ENCODE measurements around the gene MMP8. TPM values are rescaled to one million over a fixed set of nuclear protein-coding genes. Genes with fewer than 3 reads are reported as not detected.

Gene MMP8
- total and polyA plus RNA-seq, 10 of the 15 experiments (the other 5 are each of a cell fraction or from before 2014, with no cell fraction given), result 0.01 TPM; not detected in 9

- TF ChIP-seq HSF1 (IDR thresholded peaks at IDR 0.05; ENCODE audit: low read depth, low read length) (no peak), ZBTB11 (CRISPR knock-in tag; IDR thresholded peaks at IDR 0.05) (no peak), IRF3 (IDR thresholded peaks at IDR 0.05) (no peak)
Observed at GRCh38 chr11:102719620-102720277, 5.0 kb downstream of the MMP8 start (continued).

GRCh38 chr11:102717280-102717679, 7.5 kb downstream of the MMP8 start:
- FAIRE-seq (no peak), DNase-seq (ENCODE audit: low read depth, low spot score) (no peak), ATAC-seq (no peak)
- Histone ChIP-seq H3K79me2 (ENCODE audit: control insufficient read depth, insufficient read depth, low read length) (no peaks in the 10 kb centered on the region), H4K20me1 (ENCODE audit: control insufficient read depth, insufficient read depth) (no peaks in the 10 kb centered on the region), H3K4me3 (no peak overlapping the region), H3K36me3 (ENCODE audit: control insufficient read depth in 2 of 2, insufficient read depth in 2 of 2, low read length in 1 of 2) (no peaks in the 10 kb centered on the region), H3K27ac (ENCODE audit: control insufficient read depth, insufficient read depth) (no peak overlapping the region), H3K9ac (ENCODE audit: control insufficient read depth, insufficient read depth, low read length) (no peak overlapping the region), H3K27me3 (replicated peaks in 1 of 2; ENCODE audit: control insufficient read depth in 2 of 2, insufficient read depth in 2 of 2, low read length in 1 of 2) (no peaks in the 10 kb centered on the region; a peak in 1 of 4 replicates), H3K4me1 (ENCODE audit: control insufficient read depth, insufficient read depth, low read length) (no peaks in the 10 kb centered on the region), H3K9me3 (replicated peaks; ENCODE audit: control insufficient read depth, insufficient read depth, low read length) (no peaks in the 10 kb centered on the region), H3K4me2 (ENCODE audit: control insufficient read depth, insufficient read depth) (no peak overlapping the region), H2AFZ (ENCODE audit: control insufficient read depth, low read depth, low read length) (no peak overlapping the region)
- in situ Hi-C loops (cut with MboI) (no loop called here), intact Hi-C loops (cut with micrococcal nuclease; ENCODE audit: unreplicated experiment) (no loop called here)
- ChIA-PET POLR2A (interaction anchor here (0.6 kb wide), 1 partner anchor 102 kb away, joined by 3 read pairs; no protein-coding TSS in a partner anchor), SMC1A (ENCODE audit: uncharacterized antibody, unreplicated experiment) (no interaction called here), RAD21 (ENCODE audit: unreplicated experiment) (no interaction called here), CTCF (no interaction called here)
- TF ChIP-seq GABPA (IDR thresholded peaks at IDR 0.05; ENCODE audit: low read depth), result no peak
- TF ChIP-seq KDM1A (IDR thresholded peaks at IDR 0.05; ENCODE audit: borderline replicate concordance), result no peak
- BruUV-seq (replicated peaks), result no TSS peak

All from GM12878 (cell line).